ENCODE results near the gene ST6GALNAC2.

DNA sequence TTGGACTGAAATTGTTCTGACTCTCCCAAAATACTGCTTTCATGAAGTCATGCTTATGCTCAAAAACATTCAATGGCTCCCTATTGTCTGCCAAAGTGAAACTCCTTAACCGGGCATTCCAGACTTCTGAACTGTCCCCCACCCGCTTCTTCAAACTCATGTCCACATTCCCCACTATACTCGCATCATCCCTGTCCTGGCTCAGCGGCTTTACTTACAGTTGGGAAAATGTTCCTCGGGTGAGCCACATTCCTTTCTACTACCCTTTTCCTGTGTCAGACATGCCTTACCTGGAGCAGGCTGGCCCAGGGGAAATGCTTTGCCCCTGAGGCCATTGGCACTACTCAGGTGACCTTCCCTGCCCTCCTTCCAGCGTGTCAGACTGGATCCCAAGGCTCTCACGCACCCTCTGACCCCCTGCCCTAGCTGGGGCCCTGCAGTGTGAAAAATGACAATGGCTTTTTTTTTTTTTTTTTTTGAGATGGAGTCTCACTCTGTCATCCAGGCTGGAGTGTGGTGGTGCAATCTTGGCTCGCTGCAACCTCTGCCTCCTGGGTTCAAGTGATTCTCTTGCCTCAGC, 53.5 kb downstream of the ST6GALNAC2 start:
- TF ChIP-seq, protein P1, sequence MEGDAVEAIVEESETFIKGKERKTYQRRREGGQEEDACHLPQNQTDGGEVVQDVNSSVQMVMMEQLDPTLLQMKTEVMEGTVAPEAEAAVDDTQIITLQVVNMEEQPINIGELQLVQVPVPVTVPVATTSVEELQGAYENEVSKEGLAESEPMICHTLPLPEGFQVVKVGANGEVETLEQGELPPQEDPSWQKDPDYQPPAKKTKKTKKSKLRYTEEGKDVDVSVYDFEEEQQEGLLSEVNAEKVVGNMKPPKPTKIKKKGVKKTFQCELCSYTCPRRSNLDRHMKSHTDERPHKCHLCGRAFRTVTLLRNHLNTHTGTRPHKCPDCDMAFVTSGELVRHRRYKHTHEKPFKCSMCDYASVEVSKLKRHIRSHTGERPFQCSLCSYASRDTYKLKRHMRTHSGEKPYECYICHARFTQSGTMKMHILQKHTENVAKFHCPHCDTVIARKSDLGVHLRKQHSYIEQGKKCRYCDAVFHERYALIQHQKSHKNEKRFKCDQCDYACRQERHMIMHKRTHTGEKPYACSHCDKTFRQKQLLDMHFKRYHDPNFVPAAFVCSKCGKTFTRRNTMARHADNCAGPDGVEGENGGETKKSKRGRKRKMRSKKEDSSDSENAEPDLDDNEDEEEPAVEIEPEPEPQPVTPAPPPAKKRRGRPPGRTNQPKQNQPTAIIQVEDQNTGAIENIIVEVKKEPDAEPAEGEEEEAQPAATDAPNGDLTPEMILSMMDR (IDR thresholded peaks at IDR 0.05): no peak
- no peak for TF ChIP-seq POLR2A (IDR thresholded peaks at IDR 0.05)
